ENCODE data around the gene METTL6. TPM values are rescaled to one million over a fixed set of nuclear protein-coding genes. Genes with fewer than 3 reads are reported as not detected.
"Not testable (repeated sequence)": the region's sequence is repeated elsewhere in the genome, so short reads cannot be mapped to it uniquely, and the experiment has no call there.

Gene METTL6
- total RNA-seq, 1 donor from 2014 or later, result 27.0 TPM

GRCh38 chr3:15451216-15452113 is 24.1 kb upstream of the METTL6 start:
- DNase-seq (ENCODE audit: low read depth, low spot score), result no peak

GRCh38 chr3:15450438-15451215 is 23.3 kb upstream of the METTL6 start:
- DNase-seq (ENCODE audit: low read depth, low spot score), result no peak

DNA sequence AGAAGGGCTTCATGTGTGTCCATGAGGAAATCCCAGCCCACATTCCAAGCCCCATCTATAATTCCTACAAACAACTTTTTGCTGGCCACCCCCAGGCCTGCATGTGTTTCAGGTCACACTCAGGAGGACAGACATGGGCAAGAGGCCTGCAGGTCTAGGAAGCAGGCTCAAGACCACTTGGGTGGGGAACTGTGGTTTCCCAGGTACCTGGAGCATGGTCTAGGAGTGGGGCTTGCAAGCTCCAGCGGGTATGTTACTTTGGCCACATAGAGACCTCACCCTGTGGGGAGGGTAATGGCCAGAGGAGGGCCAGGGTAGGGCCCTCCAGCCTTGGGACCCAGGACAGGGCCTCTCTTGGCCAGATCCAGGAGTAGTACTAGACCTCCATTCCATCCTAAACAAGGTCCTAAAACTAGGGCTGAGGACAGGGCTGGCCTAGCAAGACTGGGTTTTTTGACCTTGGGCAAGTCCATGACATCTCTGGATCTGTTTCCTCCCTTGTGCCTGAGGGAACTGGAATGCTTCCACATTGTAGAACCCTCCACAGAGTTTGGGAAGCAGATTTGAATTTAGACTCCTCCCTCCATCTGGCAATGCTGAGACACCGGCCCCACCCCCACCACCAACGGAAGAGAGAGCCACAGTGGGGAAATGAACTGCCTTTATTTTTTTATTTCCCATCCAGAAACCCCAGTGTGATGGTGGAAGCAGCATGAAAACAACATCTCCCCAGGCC is 22.3 kb upstream of the METTL6 start:
- no peak for DNase-seq (ENCODE audit: low read depth, low spot score)

DNA sequence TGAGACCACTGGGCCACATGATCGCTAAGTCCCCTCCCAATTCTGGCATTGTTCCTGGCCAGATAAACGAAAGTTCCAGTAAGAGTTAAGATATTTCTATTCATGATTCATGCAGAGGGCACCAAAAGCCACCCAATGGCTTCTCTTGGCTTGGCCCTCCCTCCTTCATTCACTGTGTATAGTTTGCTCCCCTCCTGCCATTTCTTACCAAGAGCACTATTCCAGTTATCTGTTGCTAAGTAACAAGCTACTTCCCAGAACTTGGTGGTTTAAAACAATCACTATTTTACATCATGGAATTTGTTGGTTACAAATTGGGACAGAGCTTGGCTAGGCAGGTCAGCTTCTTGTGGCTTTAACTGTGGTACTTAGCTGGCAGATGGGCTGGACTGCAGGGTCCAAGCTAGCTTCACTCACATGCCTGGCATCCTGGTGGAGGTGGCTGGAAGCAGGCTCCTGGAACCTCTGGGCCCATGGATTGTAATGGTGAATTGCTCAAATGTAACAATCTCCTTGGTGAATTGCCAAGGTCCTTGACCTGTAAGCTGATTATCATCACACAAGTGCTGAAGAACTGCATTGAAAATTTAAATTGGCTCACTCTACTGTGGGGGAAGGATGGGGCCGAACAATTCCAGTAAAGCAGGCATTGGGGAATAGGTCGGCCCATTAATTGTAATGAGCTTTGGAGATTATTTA is 16.6 kb upstream of the METTL6 start:
- no peak for DNase-seq (ENCODE audit: low read depth, low spot score)

GRCh38 chr3:15440891-15441290 is 13.5 kb upstream of the METTL6 start:
- DNase-seq (ENCODE audit: low read depth, low spot score), result peak; percentile 69

DNA sequence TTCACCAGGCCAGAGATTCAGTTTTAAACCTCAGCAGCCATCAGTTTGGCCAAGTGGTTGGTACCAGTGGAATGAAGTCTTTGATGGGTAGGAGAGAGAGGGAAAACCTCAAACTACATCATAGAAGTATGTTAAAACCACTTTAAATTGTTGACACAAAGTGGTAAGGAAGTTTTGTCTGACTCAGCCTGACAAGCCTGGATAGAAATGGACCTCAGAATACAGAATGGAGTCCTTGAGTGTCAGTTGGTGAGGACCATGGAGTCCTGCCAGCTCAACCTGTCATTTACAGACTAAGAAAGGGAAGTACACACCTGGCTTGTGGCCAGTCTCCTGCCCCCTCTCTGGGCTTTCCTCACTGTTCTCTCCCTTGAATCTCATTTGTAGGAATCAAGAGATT is 12.1 kb upstream of the METTL6 start:
- DNase-seq (ENCODE audit: low read depth, low spot score), result no peak

GRCh38 chr3:15438983-15439382 is 11.6 kb upstream of the METTL6 start:
- DNase-seq (ENCODE audit: low read depth, low spot score), result no peak

GRCh38 chr3:15436246-15436645 is 8.9 kb upstream of the METTL6 start:
- DNase-seq (ENCODE audit: low read depth, low spot score), result no peak

DNA sequence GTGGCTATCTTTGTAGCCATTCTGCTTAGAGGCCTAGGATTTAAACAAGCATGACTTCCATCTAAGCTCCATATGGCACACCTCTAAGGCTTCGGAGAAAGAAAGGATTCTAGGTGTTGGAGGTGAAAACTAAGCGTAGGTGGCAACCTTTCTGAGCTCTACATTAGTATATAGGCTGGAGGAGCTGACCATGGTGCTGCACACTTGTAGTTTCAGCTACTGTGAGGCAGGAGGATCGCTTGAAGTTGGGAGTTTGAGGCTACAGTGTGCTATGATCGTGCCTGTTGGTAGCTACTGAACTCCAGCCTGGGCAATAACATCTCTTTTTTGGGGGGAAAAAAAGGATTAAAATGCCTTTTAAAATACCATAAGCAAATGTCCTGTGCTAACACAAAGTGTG is 7.4 kb upstream of the METTL6 start:
- no peak for DNase-seq (ENCODE audit: low read depth, low spot score)

DNA sequence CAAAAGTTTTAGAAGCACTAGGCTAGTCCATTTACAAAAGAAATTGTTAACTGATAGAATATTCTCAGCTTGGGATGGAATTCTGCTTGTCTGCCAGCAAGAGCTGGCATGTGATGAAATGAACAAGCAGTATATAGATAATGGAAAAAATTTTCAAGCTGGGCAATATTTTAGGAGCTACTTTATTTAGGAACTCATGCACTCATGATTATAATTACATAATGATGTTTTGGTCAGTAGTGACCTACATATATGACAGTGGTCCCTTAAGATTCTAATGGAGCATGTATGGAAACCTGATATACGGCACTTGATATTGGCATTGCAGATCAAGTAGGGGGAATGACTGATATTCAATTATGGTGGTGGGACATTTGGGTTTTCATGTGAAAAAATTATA is 6.2 kb upstream of the METTL6 start:
- no peak for DNase-seq (ENCODE audit: low read depth, low spot score)

- DNase-seq (ENCODE audit: low read depth, low spot score), result no peak
Observed at GRCh38 chr3:15431256-15431837, 4.0 kb upstream of the METTL6 start.

DNA sequence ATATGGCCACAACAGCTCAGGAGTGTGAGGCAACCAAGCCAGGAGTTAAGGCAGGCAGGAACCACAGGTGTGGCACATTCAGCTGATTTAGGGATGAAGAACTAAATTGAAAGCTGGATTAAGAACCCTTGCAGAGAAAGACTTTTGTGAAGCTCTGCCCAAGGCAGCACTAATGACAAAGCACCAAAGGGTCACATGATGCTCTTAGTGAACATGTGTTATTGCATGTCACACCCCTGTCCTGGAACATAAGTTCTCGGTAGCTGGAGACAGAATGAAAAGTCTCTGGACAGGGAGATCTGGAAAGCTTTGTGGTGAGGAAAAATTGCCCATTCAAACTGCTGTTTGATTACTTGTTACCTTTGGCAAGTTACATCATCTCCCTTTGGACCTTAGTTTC is 3.3 kb upstream of the METTL6 start:
- DNase-seq (ENCODE audit: low read depth, low spot score), result no peak

DNA sequence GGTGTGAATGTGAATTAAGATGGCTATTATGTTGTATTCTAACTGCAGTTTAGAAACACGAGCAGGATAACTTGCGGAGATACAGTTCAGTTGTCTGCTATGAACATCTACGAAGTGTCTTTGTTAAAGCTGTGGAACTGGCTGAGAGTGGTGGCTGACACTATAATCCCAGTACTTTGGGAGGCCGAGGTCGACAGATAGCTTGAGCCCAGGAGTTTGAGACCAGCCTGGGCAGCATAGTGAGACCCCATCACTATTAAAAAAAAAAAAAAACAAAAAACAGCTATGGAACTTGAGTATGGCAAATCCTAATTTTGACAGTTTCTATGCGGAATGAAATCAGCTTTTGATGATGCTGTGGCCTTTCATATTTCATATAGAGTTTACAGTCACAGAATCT is 1.7 kb upstream of the METTL6 start:
- DNase-seq (ENCODE audit: low read depth, low spot score), result no peak

- DNase-seq (ENCODE audit: low read depth, low spot score), result no peak
Observed at GRCh38 chr3:15428539-15428938, 1.2 kb upstream of the METTL6 start.

DNA sequence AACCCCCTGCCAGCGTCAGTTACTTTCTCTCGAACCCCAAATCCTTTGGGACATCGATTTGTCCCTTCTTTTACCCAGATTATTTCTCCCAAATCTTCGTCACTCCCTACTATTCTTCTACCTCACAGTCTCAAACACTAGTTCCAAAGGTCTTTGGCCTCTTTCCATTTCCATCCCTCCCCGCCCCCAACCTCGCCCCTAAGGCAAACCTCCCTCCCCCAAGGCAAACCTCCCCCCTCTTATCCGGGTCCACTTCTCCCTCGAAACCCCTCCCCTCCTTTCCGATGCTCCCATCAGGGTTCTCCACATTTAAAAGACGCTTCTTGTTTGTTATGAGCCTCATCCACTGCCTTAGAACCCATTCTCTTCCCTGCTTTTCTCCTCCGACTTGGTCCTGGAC is 637 bp upstream of the METTL6 start:
- no peak for DNase-seq (ENCODE audit: low read depth, low spot score)

DNA sequence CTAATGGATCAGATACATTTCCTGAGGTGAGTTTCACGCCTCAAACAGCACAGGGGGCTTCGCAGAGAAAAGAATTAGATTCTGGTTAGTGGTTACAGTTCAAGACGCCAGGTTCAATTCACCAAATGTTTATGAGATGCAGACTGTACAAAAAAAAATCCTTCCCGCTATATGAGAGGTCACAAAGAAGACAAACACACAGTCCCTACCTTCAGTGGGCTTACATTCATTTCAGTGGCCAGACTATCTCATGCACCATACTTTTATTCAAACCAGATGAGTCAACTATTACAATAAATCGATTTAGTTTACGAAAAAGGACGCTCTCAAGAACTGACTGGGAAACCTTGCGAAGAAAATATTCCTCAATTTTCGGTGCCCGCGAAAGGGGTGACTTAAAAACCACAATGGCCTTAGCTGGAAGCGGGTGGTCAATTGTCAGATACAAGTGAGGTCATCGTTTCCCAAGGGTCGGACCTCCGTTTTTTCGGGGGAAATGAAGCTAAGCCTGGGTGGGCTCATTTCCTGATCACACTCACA is 695 bp downstream of the METTL6 start:
- DNase-seq (ENCODE audit: low read depth, low spot score), result no peak

- peak; percentile 36 for DNase-seq (ENCODE audit: low read depth, low spot score)
Observed at GRCh38 chr3:15420871-15421270, 6.5 kb downstream of the METTL6 start.

GRCh38 chr3:15410966-15411365 is 16.4 kb downstream of the METTL6 start:
- DNase-seq (ENCODE audit: low read depth, low spot score), result not testable (repeated sequence)

DNA sequence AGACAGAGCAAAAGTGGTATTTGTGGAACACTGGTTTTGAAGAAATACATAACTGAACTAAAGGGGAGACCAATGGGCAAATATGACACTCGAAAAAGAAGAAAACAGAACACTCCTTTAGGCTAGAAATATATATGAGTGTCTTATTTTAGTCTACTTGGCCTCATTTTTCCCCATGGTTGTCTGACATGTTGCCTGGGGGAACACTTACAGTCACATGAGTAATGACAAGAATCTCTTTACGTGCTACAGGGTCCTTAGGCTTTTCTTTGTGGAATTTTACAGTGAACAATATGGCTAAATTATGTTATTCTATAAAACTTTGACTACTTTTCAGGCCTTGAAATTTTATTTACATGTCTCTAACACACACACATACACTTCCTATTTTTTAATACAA is 17.6 kb downstream of the METTL6 start:
- no peak for DNase-seq (ENCODE audit: low read depth, low spot score)

- no peak for DNase-seq (ENCODE audit: low read depth, low spot score)
Observed at GRCh38 chr3:15409239-15409638, 18.1 kb downstream of the METTL6 start.
